Astrocyte (in vitro differentiated cells and primary cell): Measurements from ENCODE around the gene GIGYF2. TPM values are rescaled to one million over a fixed set of nuclear protein-coding genes. Genes with fewer than 3 reads are reported as not detected.

Experiments used
- DNase-seq: peaks from one replicate; pipeline ENCODE4 v3.0.0-alpha.2; 2010; ENCODE audit warnings: low read depth
- FAIRE-seq: peaks from 2 replicates; lab custom pipeline; 2011; peaks lifted over from hg19 to GRCh38; lab: Jason Lieb, UNC
- H2AFZ ChIP-seq: 2 replicates; pipeline ENCODE4 v1.6.0; 2012; ENCODE audit warnings: low read depth, low read length, inconsistent platforms
- H3K27ac ChIP-seq: 2 replicates; pipeline ENCODE4 v1.5.1; 2011; ENCODE audit warnings: low read depth, low read length, inconsistent platforms
- H3K27me3 ChIP-seq: 2 replicates; pipeline ENCODE4 v1.6.0; 2011; ENCODE audit warnings: low read length, inconsistent platforms; ENCODE audit not compliant: insufficient read depth
- H3K36me3 ChIP-seq: 2 replicates; pipeline ENCODE4 v1.5.1; 2011; ENCODE audit warnings: low read length, inconsistent platforms; ENCODE audit not compliant: insufficient read depth
- H3K4me1 ChIP-seq: 2 replicates; pipeline ENCODE4 v1.5.1; 2011; ENCODE audit warnings: low read length, inconsistent platforms; ENCODE audit not compliant: insufficient read depth
- H3K4me2 ChIP-seq: 2 replicates; pipeline ENCODE4 v1.6.0; 2012; ENCODE audit warnings: low read length, inconsistent platforms
- H3K4me3 ChIP-seq: 2 replicates; pipeline ENCODE4 v1.5.1; 2011; ENCODE audit warnings: low read depth, mild to moderate bottlenecking, low read length, inconsistent platforms; ENCODE audit not compliant: insufficient read depth
- H3K79me2 ChIP-seq: 2 replicates; pipeline ENCODE4 v1.6.0; 2012; ENCODE audit warnings: mild to moderate bottlenecking, low read length, inconsistent platforms; ENCODE audit not compliant: insufficient read depth
- H3K9ac ChIP-seq: 2 replicates; pipeline ENCODE4 v1.6.0; 2012; ENCODE audit warnings: mild to moderate bottlenecking, low read length, inconsistent platforms
- H3K9me3 ChIP-seq: 2 replicates; pipeline ENCODE4 v1.5.1; 2012; ENCODE audit warnings: low read depth, mild to moderate bottlenecking, low read length, inconsistent platforms; ENCODE audit not compliant: insufficient read depth
- H4K20me1 ChIP-seq: 2 replicates; pipeline ENCODE4 v1.6.0; 2012; ENCODE audit warnings: low read length, inconsistent platforms; ENCODE audit not compliant: insufficient read depth
- H3K27ac Mint-ChIP-seq: one replicate; pipeline ENCODE4 v1.8.0; 2021; ENCODE audit warnings: mild to moderate bottlenecking, mixed read lengths; ENCODE audit not compliant: unreplicated experiment
- H3K27me3 Mint-ChIP-seq: one replicate; pipeline ENCODE4 v1.8.0; 2021; ENCODE audit warnings: low read depth, mixed read lengths; ENCODE audit not compliant: unreplicated experiment
- H3K36me3 Mint-ChIP-seq: one replicate; pipeline ENCODE4 v1.8.0; 2021; ENCODE audit warnings: low read depth, mixed read lengths; ENCODE audit not compliant: unreplicated experiment
- H3K4me1 Mint-ChIP-seq: one replicate; pipeline ENCODE4 v1.8.0; 2021; ENCODE audit warnings: low read depth, mixed read lengths; ENCODE audit not compliant: unreplicated experiment
- H3K4me3 Mint-ChIP-seq: one replicate; pipeline ENCODE4 v1.8.0; 2021; ENCODE audit warnings: mild to moderate bottlenecking, moderate library complexity, mixed read lengths; ENCODE audit not compliant: unreplicated experiment
- H3K9me3 Mint-ChIP-seq: one replicate; pipeline ENCODE4 v1.8.0; 2021; ENCODE audit warnings: mild to moderate bottlenecking, mixed read lengths; ENCODE audit not compliant: unreplicated experiment
- EZH2 ChIP-seq: IDR thresholded peaks from 2 replicates; pipeline ENCODE4 v1.6.1; 2012; ENCODE audit warnings: mild to moderate bottlenecking, low read length, inconsistent platforms; ENCODE audit not compliant: insufficient read depth
- total RNA-seq: library from RNA; stranded (reverse); gene quantifications from 2 replicates; pipeline ENCODE4 v1.2.1, GENCODE V29; 2021
- TF ChIP-seq, protein P1 (sequence below): IDR thresholded peaks from 2 replicates; pipeline ENCODE4 v1.5.1; 2011; ENCODE audit warnings: low read depth, mild to moderate bottlenecking, inconsistent platforms, low read length, moderate library complexity; ENCODE audit not compliant: insufficient read depth

Gene GIGYF2
- total RNA-seq, 1 donor from 2014 or later, result 47.1 TPM

DNA sequence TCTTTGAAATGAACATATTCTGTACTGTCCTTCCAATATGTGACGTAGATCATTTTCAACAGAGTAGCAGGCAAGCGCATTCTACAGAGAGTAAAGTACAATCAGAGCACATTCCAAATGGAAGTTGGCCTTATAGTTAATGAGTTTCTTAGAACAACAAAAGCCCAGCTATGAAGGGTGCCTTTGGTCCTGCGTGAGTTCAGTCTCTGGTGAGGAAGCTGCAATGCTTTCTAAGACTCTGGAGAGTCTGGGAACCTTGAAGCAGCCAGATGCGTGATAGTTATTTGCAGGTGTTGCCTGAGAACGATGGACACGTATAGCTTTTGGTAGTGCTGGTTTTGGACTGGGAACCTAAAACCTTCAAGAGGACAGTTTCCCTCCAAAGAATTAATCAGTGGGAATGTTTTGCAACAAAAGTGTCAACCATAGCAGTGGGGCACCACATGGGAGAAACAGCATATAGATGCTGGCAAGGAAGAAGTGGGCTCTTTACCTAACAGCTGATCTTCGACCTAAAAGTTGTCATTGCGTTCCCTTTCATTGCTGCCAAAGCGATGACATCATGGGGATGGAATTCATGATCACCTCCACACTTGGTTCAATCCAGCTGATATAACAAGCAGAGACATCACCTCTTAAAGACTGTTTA, 163.6 kb downstream of the GIGYF2 start:
- Histone ChIP-seq H3K36me3 (peaks cover 8% of the 10 kb centered on the region), H3K4me3 (no peak overlapping the region), H3K79me2 (no peaks in the 10 kb centered on the region), H4K20me1 (peaks cover 7% of the 10 kb centered on the region), H3K27ac (no peak overlapping the region), H2AFZ (no peak overlapping the region), H3K4me1 (peaks cover 4% of the 10 kb centered on the region), H3K9me3 (no peaks in the 10 kb centered on the region), H3K4me2 (no peak overlapping the region), H3K9ac (no peak overlapping the region), H3K27me3 (no peaks in the 10 kb centered on the region)
- Mint-ChIP-seq H3K27ac (peak overlapping the region; percentile 6), H3K4me1 (peaks cover 28% of the 10 kb centered on the region), H3K4me3 (no peak overlapping the region), H3K9me3 (peaks cover 3% of the 10 kb centered on the region), H3K27me3 (no peaks in the 10 kb centered on the region), H3K36me3 (peaks cover 26% of the 10 kb centered on the region)
- FAIRE-seq, result no peak
- DNase-seq, result peak; percentile 41
- TF ChIP-seq EZH2, result no peak

DNA sequence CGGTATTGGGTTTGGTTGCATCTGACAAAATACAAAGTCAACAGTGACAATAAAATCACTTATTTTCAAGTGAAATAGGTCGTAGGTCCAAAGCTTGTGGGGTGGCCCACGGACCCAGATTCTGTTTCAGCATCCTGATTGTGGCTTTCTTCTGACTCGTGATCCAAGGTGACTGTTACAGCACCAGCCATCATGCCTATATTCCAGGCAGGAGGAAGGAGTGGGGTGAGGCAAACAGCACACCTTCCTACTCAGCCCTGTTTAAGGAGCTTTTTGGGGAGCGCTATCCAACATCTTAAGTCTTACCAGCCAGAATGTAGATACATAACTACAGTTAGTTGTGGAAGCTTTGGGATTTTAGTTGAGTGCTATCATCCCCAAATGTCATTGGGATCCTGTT, 164.2 kb downstream of the GIGYF2 start:
- no peak overlapping the region for H3K27ac Mint-ChIP-seq
- no peak overlapping the region for H3K4me3 ChIP-seq
- H3K4me3 Mint-ChIP-seq, result no peak overlapping the region
- TF ChIP-seq, protein P1, sequence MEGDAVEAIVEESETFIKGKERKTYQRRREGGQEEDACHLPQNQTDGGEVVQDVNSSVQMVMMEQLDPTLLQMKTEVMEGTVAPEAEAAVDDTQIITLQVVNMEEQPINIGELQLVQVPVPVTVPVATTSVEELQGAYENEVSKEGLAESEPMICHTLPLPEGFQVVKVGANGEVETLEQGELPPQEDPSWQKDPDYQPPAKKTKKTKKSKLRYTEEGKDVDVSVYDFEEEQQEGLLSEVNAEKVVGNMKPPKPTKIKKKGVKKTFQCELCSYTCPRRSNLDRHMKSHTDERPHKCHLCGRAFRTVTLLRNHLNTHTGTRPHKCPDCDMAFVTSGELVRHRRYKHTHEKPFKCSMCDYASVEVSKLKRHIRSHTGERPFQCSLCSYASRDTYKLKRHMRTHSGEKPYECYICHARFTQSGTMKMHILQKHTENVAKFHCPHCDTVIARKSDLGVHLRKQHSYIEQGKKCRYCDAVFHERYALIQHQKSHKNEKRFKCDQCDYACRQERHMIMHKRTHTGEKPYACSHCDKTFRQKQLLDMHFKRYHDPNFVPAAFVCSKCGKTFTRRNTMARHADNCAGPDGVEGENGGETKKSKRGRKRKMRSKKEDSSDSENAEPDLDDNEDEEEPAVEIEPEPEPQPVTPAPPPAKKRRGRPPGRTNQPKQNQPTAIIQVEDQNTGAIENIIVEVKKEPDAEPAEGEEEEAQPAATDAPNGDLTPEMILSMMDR, result no peak
- no peak for TF ChIP-seq EZH2
- H3K4me1 ChIP-seq, result peaks cover 4% of the 10 kb centered on the region
- peaks cover 24% of the 10 kb centered on the region for H3K36me3 Mint-ChIP-seq
- no peaks in the 10 kb centered on the region for H3K27me3 Mint-ChIP-seq
- no peak overlapping the region for H3K27ac ChIP-seq
- no peaks in the 10 kb centered on the region for H3K79me2 ChIP-seq
- no peak for DNase-seq
- peaks cover 8% of the 10 kb centered on the region for H3K36me3 ChIP-seq
- H3K27me3 ChIP-seq, result no peaks in the 10 kb centered on the region
- H3K9ac ChIP-seq, result no peak overlapping the region
- H3K9me3 Mint-ChIP-seq, result peaks cover 3% of the 10 kb centered on the region
- no peaks in the 10 kb centered on the region for H3K9me3 ChIP-seq
- no peak for FAIRE-seq
- H4K20me1 ChIP-seq, result peaks cover 7% of the 10 kb centered on the region
- no peak overlapping the region for H3K4me2 ChIP-seq
- no peak overlapping the region for H2AFZ ChIP-seq
- H3K4me1 Mint-ChIP-seq, result peaks cover 25% of the 10 kb centered on the region

DNA sequence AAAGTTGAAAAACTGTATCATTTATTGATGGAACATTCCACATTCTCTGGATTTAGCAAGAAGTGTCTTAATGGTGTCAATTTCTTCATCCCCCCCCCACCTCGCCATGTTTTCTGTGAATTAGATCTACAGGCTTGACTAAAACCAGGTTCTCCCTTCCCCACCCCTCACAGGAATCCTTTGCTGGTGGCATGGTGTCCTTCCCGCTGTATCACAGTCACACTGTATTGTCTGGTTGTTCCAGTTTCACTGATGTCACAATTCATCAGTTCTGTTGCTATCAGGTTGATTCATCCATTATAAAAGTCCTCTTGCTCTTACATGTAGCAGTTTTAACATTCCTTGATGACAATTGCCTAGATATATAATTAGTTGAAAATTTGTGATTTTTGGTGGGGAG, 166.9 kb downstream of the GIGYF2 start:
- DNase-seq (no peak), FAIRE-seq (no peak)
- peaks cover 7% of the 10 kb centered on the region for H4K20me1 ChIP-seq
- H3K9me3 Mint-ChIP-seq, result no peaks in the 10 kb centered on the region
- TF ChIP-seq EZH2, result no peak
- TF ChIP-seq, protein P1, result no peak
- H3K4me2 ChIP-seq, result no peak overlapping the region
- peaks cover 4% of the 10 kb centered on the region for H3K4me1 ChIP-seq
- no peak overlapping the region for H3K4me3 Mint-ChIP-seq
- H2AFZ ChIP-seq, result no peak overlapping the region
- H3K9me3 ChIP-seq, result no peaks in the 10 kb centered on the region
- no peak overlapping the region for H3K27ac Mint-ChIP-seq
- H3K27ac ChIP-seq, result no peak overlapping the region
- no peaks in the 10 kb centered on the region for H3K36me3 ChIP-seq
- no peaks in the 10 kb centered on the region for H3K27me3 ChIP-seq
- H3K9ac ChIP-seq, result no peak overlapping the region
- no peak overlapping the region for H3K4me3 ChIP-seq
- H3K36me3 Mint-ChIP-seq, result peaks cover 10% of the 10 kb centered on the region
- H3K79me2 ChIP-seq, result no peaks in the 10 kb centered on the region
- H3K4me1 Mint-ChIP-seq, result peaks cover 13% of the 10 kb centered on the region
- H3K27me3 Mint-ChIP-seq, result no peaks in the 10 kb centered on the region
